Measurements from ENCODE around the gene TSPAN9.
A peak's percentile ranks its signal among the peaks of the same experiment; 100 is the strongest.

The TSPAN9 gene

GRCh38 chr12:3256103-3256631, 179.0 kb downstream of the TSPAN9 start:
- TF ChIP-seq CTCF (IDR thresholded peaks at IDR 0.05; ENCODE audit: low read depth, low read length, missing control alignments) = no peak
- DNase-seq (ENCODE audit: low read depth) = no peak
- in situ Hi-C loops (cut with HindIII; ENCODE audit: low sequenced_read_pairs) = no loop called here
- H3K4me3 ChIP-seq (ENCODE audit: low read depth, low read length) = no peak overlapping the region

GRCh38 chr12:3257411-3257810, 180.2 kb downstream of the TSPAN9 start:
- in situ Hi-C loops (cut with HindIII; ENCODE audit: low sequenced_read_pairs) = no loop called here
- no peak for TF ChIP-seq CTCF (IDR thresholded peaks at IDR 0.05; ENCODE audit: low read depth, low read length, missing control alignments)
- H3K4me3 ChIP-seq (ENCODE audit: low read depth, low read length) = no peak overlapping the region
- DNase-seq (ENCODE audit: low read depth) = no peak

DNA sequence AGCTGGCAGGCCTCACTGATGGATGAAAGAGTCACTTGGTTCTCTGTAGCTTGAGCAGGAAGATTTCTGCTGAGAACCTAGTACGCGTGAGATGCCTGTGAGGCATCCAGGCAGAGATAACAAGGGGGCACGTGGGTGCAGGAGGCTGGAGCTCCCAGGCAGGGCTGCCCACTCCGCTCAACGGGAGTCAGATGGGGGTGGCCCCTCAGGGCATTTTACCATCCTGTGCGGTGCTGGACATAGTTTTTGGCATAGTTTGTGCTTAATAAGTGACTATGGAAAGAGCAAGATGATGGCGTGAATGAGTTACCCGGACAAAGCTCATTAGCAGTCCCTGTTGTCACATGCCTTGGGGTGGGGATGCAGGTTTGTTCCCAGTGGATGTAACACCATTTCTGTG, 182.8 kb downstream of the TSPAN9 start:
- no peak for TF ChIP-seq CTCF (IDR thresholded peaks at IDR 0.05; ENCODE audit: low read depth, low read length, missing control alignments)
- H3K4me3 ChIP-seq (ENCODE audit: low read depth, low read length) = no peak overlapping the region
- in situ Hi-C loops (cut with HindIII; ENCODE audit: low sequenced_read_pairs) = no loop called here
- no peak for DNase-seq (ENCODE audit: low read depth)

GRCh38 chr12:3261782-3262359, 184.7 kb downstream of the TSPAN9 start:
- peak; percentile 11 for TF ChIP-seq CTCF (IDR thresholded peaks at IDR 0.05; ENCODE audit: low read depth, low read length, missing control alignments)
- H3K4me3 ChIP-seq (ENCODE audit: low read depth, low read length) = no peak overlapping the region
- in situ Hi-C loops (cut with HindIII; ENCODE audit: low sequenced_read_pairs) = no loop called here
- DNase-seq (ENCODE audit: low read depth) = no peak

- H3K4me3 ChIP-seq (ENCODE audit: low read depth, low read length) = no peak overlapping the region
- no peak for TF ChIP-seq CTCF (IDR thresholded peaks at IDR 0.05; ENCODE audit: low read depth, low read length, missing control alignments)
- DNase-seq (ENCODE audit: low read depth) = no peak
- in situ Hi-C loops (cut with HindIII; ENCODE audit: low sequenced_read_pairs) = no loop called here
Measured at GRCh38 chr12:3262470-3262869, 185.3 kb downstream of the TSPAN9 start.

DNA sequence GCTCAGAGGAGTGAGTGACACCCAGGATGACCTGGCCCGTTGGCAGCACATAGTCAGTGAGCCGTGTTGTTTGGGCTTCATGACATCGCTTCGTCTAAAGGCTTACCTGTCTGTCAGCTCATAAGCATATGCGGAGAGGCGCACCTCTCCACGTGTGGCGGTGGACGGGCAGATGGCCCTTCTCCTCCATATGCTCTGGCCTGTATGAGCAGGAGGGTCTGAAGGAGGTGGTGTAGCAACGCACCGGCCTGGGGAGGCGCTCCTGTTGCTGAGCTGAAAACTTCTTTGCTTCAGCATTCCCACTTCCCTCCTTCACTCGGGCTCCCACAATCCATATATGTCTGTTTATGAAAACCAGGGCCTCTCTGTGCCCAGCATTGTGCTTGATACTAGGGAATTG, 186.1 kb downstream of the TSPAN9 start:
- TF ChIP-seq CTCF (IDR thresholded peaks at IDR 0.05; ENCODE audit: low read depth, low read length, missing control alignments) = no peak
- DNase-seq (ENCODE audit: low read depth) = no peak
- in situ Hi-C loops (cut with HindIII; ENCODE audit: low sequenced_read_pairs) = no loop called here
- no peak overlapping the region for H3K4me3 ChIP-seq (ENCODE audit: low read depth, low read length)
